ENCODE data around the gene PPIL4.

- TF ChIP-seq CTCF (IDR thresholded peaks at IDR 0.05) (no peak), POLR2A (IDR thresholded peaks at IDR 0.05) (no peak)
These were observed 88.4 kb downstream of the PPIL4 start for GRCh38 chr6:149457316-149457884.

Data from uterus (tissue), 2 donors.